Stromal cell of bone marrow (primary cell): ENCODE results near the gene SHC3.
A peak's percentile ranks its signal among the peaks of the same experiment; 100 is the strongest.

Experiments
- DNase-seq: peaks from one replicate; pipeline ENCODE4 v3.0.0-alpha.2; 2012; ENCODE audit warnings: low read depth

The SHC3 gene

GRCh38 chr9:89022902-89023301 lies 155.7 kb downstream of the SHC3 start:
- DNase-seq, result peak; percentile 65

- DNase-seq, result peak; percentile 31
Measured at GRCh38 chr9:89022001-89022759, 156.4 kb downstream of the SHC3 start.

GRCh38 chr9:89021154-89021803 lies 157.3 kb downstream of the SHC3 start:
- DNase-seq, result peak; percentile 77

GRCh38 chr9:89020754-89021153 lies 157.9 kb downstream of the SHC3 start:
- DNase-seq, result no peak

- DNase-seq, result no peak
Measured at GRCh38 chr9:89015336-89015735, 163.3 kb downstream of the SHC3 start.

- no peak for DNase-seq
Measured at GRCh38 chr9:89014153-89014552, 164.5 kb downstream of the SHC3 start.

GRCh38 chr9:89013660-89014059 lies 165.0 kb downstream of the SHC3 start:
- DNase-seq, result no peak

GRCh38 chr9:89012294-89013042 lies 166.2 kb downstream of the SHC3 start:
- DNase-seq, result no peak

- no peak for DNase-seq
Measured at GRCh38 chr9:89011683-89012082, 166.9 kb downstream of the SHC3 start.

- DNase-seq, result no peak
Measured at GRCh38 chr9:89010526-89011111, 168.0 kb downstream of the SHC3 start.

GRCh38 chr9:89010056-89010455 lies 168.6 kb downstream of the SHC3 start:
- DNase-seq, result no peak

GRCh38 chr9:89009546-89009840 lies 169.1 kb downstream of the SHC3 start:
- DNase-seq, result no peak

GRCh38 chr9:89008744-89009545 lies 169.7 kb downstream of the SHC3 start:
- no peak for DNase-seq

- no peak for DNase-seq
Measured at GRCh38 chr9:89008055-89008743, 170.4 kb downstream of the SHC3 start.

GRCh38 chr9:89006996-89007967 lies 171.3 kb downstream of the SHC3 start:
- no peak for DNase-seq

- no peak for DNase-seq
Measured at GRCh38 chr9:89006267-89006666, 172.4 kb downstream of the SHC3 start.

GRCh38 chr9:89005323-89005722 lies 173.3 kb downstream of the SHC3 start:
- DNase-seq, result no peak

GRCh38 chr9:89002987-89003386 lies 175.6 kb downstream of the SHC3 start:
- DNase-seq, result no peak

- no peak for DNase-seq
Measured at GRCh38 chr9:89001917-89002540, 176.6 kb downstream of the SHC3 start.
